Gastroesophageal sphincter (tissue), 4 donors: ENCODE measurements around the gene PLA2R1. TPM values are rescaled to one million over a fixed set of nuclear protein-coding genes. Genes with fewer than 3 reads are reported as not detected.

Experiments
- ATAC-seq: fragments of 150-250 bp; one replicate; pipeline ENCODE4 v1.9.1; 2016; ENCODE audit warnings: mild to moderate bottlenecking, moderate library complexity
- H3K27ac ChIP-seq, 4 donors: fragments of 200-600 bp; sonication (generic) in 3 of 4; 1 replicate in 3 of 4; 2 replicates in 1 of 4; pipeline ENCODE4 v1.5.1; 2016 to 2019
- H3K27me3 ChIP-seq: fragments of 200-600 bp; sonication (generic); one replicate; pipeline ENCODE4 v1.5.1; 2019
- H3K36me3 ChIP-seq, 2 donors: fragments of 200-600 bp; sonication (generic); one replicate each; pipeline ENCODE4 v1.5.1; 2019; ENCODE audit warnings: control low read depth in 1 of 2
- H3K4me1 ChIP-seq, 3 donors: fragments of 200-600 bp; sonication (generic); 1 replicate in 2 of 3; 2 replicates in 1 of 3; pipeline ENCODE4 v1.5.1; 2016 to 2019; ENCODE audit warnings: control low read depth in 2 of 3
- H3K4me3 ChIP-seq, 2 donors: fragments of 200-600 bp; sonication (generic); one replicate each; pipeline ENCODE4 v1.5.1; 2019; ENCODE audit warnings: mild to moderate bottlenecking in 1 of 2, moderate library complexity in 1 of 2
- H3K9me3 ChIP-seq, 3 donors: fragments of 200-600 bp; sonication (generic); one replicate each; pipeline ENCODE4 v1.5.1; 2017 to 2019; ENCODE audit warnings: control low read depth in 2 of 3
- EP300 ChIP-seq: sonication (generic); formaldehyde crosslinking; IDR thresholded peaks from one replicate; pipeline ENCODE4 v1.6.1; 2017; ENCODE audit warnings: antibody characterized with exemption, mild to moderate bottlenecking
- POLR2A ChIP-seq, 2 donors: fragments of 450-650 bp; IDR thresholded peaks; one replicate each; pipeline ENCODE4 v1.6.1; 2017; ENCODE audit warnings: antibody characterized with exemption in 2 of 2, mild to moderate bottlenecking in 2 of 2, moderate library complexity in 1 of 2
- POLR2AphosphoS5 ChIP-seq: sonication (generic); formaldehyde crosslinking; IDR thresholded peaks from one replicate; pipeline ENCODE4 v1.6.1; 2017; ENCODE audit warnings: antibody characterized with exemption
- WGBS, 2 donors: methylation state at CpG; one replicate each; pipeline ENCODE4 v1.1.5; 2018; ENCODE audit warnings: low coverage in 1 of 2; 5-methylcytosine and 5-hydroxymethylcytosine counted together
- total RNA-seq, 4 donors: library from RNA; depleted of rRNA; stranded (reverse); fragments of >200 nt; gene quantifications; one replicate each; pipeline ENCODE4 v1.1.0, GENCODE V29; 2016
- TF ChIP-seq, protein P1 (sequence below), 4 experiments: fragments of 200-600 bp in 2 of 4; fragments of 450-650 bp in 2 of 4; sonication (generic) in 1 of 4; IDR thresholded peaks; one replicate each; pipeline ENCODE4 v1.5.1; 2017 to 2019; ENCODE audit warnings: antibody characterized with exemption in 4 of 4, mild to moderate bottlenecking in 2 of 4, moderate library complexity in 2 of 4

Gene PLA2R1
- total RNA-seq, 4 donors from 2014 or later: 6.5 to 15.0 (median 8.0) TPM

DNA sequence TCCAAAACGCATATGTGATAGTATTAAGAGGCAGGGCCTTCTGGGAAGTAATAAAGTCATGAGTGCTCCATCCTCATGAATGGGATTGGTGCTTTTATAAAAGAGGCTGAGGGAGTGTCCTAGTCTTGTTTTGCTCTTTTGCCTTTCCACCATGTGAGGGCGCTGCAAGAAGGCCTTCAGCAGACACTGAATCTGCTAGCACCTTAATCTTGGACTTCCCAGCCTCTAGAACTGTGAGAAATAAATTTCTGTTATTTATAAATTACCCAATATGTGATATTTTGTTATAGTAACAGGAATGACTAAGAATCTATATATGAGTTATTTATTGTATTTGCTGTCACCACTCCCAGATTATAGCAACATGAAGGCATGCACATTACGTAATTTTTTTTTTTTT is 63.5 kb downstream of the PLA2R1 start:
- Histone ChIP-seq H3K36me3 (peaks cover 0 to 8% of the 10 kb centered on the region in 2 donors), H3K27me3 (no peaks in the 10 kb centered on the region), H3K4me1 (peaks cover 0 to 6% (median 4%) of the 10 kb centered on the region in 3 donors), H3K27ac (no peak overlapping the region), H3K9me3 (no peaks in the 10 kb centered on the region), H3K4me3 (no peak overlapping the region)
- ATAC-seq: no peak
- WGBS, 2 donors: 86 to 96% methylated on average over 1 to 2 of the region's 3 CpGs
- no peak for TF ChIP-seq POLR2A (IDR thresholded peaks at IDR 0.05)

DNA sequence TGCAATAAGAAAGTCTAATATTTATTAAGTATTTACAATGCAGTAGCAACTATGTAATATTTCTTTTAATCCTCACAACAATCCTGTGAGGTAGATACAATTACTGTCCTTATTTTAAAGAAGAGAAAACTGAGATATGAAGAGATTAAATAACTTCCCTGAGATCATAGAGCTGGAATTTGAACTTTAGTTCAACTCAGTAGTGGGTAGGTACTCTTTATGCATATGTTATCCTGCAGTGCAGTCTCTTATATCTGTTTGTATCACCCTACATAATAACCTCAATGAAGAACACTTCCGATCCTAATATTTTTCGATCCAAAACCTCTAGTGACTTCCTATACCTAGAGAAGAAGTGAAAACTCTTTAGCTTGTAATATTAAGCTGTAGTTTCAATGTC is 64.2 kb downstream of the PLA2R1 start:
- Histone ChIP-seq H3K4me1 (peaks cover 0 to 6% (median 4%) of the 10 kb centered on the region in 3 donors), H3K4me3 (no peak overlapping the region), H3K9me3 (no peaks in the 10 kb centered on the region), H3K36me3 (peaks cover 0 to 5% of the 10 kb centered on the region in 2 donors), H3K27ac (no peak overlapping the region), H3K27me3 (no peaks in the 10 kb centered on the region)
- ATAC-seq: no peak
- 93 to 95% methylated on average over 2 of the region's 2 CpGs for WGBS, 2 donors
- TF ChIP-seq, protein P1, sequence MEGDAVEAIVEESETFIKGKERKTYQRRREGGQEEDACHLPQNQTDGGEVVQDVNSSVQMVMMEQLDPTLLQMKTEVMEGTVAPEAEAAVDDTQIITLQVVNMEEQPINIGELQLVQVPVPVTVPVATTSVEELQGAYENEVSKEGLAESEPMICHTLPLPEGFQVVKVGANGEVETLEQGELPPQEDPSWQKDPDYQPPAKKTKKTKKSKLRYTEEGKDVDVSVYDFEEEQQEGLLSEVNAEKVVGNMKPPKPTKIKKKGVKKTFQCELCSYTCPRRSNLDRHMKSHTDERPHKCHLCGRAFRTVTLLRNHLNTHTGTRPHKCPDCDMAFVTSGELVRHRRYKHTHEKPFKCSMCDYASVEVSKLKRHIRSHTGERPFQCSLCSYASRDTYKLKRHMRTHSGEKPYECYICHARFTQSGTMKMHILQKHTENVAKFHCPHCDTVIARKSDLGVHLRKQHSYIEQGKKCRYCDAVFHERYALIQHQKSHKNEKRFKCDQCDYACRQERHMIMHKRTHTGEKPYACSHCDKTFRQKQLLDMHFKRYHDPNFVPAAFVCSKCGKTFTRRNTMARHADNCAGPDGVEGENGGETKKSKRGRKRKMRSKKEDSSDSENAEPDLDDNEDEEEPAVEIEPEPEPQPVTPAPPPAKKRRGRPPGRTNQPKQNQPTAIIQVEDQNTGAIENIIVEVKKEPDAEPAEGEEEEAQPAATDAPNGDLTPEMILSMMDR (IDR thresholded peaks at IDR 0.05): no peak
- TF ChIP-seq EP300: no peak
- TF ChIP-seq POLR2AphosphoS5: no peak
- TF ChIP-seq POLR2A (IDR thresholded peaks at IDR 0.05): no peak

DNA sequence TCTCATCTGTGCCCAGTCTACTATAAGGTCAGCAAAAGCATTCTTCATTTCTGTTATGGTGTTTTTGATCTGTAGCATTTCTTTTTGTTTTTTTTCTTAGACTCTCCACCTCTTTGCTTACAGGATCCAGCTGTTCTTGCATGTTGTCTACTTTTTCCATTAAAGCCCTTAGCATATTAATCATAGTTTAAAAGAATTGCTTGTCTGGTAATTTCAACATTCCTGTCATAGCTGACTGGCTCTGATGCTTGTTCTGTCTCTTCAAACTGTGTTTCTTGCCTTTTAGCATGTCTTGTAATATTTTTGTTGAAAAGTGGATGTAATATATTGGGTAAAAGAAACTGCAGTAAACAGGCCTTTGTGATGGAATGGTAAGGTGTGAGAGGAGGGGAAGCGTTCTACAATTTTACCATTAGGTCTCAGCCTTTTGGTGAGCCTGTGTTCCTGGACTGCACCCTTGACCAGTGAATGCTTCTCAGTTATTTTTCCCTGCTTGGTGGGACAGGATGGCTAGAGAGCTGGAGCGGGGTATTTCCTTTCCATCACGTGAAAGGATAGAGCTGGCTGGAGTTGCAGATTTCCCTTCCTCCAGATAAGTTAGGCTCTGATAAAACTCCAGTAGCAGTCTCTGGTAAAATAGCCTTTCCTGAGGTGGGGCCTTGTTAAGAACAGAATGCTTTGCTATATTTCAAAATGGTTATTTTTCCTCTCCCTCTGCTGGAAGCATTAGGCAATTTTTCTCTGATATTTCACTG is 65.4 kb downstream of the PLA2R1 start:
- H3K27ac ChIP-seq: peak overlapping the region in 3 of 4 donors; percentile 1 to 39 (median 21)
- H3K9me3 ChIP-seq: no peaks in the 10 kb centered on the region
- peaks cover 0 to 5% of the 10 kb centered on the region in 2 donors for H3K36me3 ChIP-seq
- TF ChIP-seq, protein P1 (IDR thresholded peaks at IDR 0.05): peak in 1 of 4 experiments; percentile 6
- no peak for TF ChIP-seq EP300
- ATAC-seq: peak; percentile 51
- H3K27me3 ChIP-seq: no peaks in the 10 kb centered on the region
- 34 to 89% methylated on average over 1 to 3 of the region's 3 CpGs for WGBS, 2 donors
- no peak overlapping the region for H3K4me3 ChIP-seq
- H3K4me1 ChIP-seq: peaks cover 0 to 6% (median 4%) of the 10 kb centered on the region in 3 donors

DNA sequence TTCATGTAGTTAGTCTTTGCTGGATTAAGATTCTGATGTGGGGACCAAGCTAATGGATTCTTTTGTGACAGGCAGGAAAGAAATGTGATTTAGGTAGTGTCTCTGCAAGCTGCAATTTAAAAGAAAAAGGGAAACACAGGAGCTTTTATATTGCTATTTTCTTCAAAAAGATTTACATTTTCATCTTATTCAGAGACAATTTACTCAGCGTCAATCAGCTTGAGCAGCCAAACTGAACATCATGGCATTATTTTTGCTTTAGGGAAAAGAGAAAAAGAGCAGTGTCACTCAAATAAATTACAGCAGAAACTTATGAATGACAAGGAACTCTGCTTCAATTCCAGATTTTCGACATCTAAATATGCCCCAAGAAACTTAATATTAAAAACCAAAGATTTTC is 67.4 kb downstream of the PLA2R1 start:
- TF ChIP-seq POLR2AphosphoS5: no peak
- no peak for TF ChIP-seq EP300
- no peak for TF ChIP-seq POLR2A (IDR thresholded peaks at IDR 0.05)
- TF ChIP-seq, protein P1 (IDR thresholded peaks at IDR 0.05): no peak
- Histone ChIP-seq H3K4me1 (peaks cover 0 to 6% (median 4%) of the 10 kb centered on the region in 3 donors), H3K9me3 (no peaks in the 10 kb centered on the region), H3K27me3 (no peaks in the 10 kb centered on the region), H3K4me3 (no peak overlapping the region), H3K27ac (no peak overlapping the region), H3K36me3 (peaks cover 0 to 3% of the 10 kb centered on the region in 2 donors)
- ATAC-seq: no peak
- WGBS, 2 donors: 100% methylated on average over 2 of the region's 2 CpGs

DNA sequence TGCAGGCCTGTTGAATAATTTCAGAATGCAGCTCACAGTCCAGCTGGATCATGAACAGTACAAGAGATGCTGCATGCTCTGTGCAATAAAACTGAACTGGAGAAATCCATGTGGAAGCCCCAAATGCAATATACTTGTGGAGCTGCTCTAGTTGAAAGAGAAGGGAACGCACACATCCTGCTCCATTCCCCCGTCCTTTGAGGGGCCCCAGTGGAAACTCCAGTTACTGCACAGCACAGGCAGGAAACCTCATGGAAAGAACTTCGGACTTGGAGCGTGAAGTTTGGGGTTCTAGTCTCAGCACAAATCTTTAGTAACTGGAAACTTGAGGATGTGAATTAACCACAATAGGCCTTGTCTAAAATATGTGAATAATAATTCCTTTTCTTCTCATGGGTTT is 73.2 kb downstream of the PLA2R1 start:
- no peaks in the 10 kb centered on the region for H3K27me3 ChIP-seq
- no peak overlapping the region for H3K27ac ChIP-seq

More for the DNA sequence above, 73.2 kb downstream of the PLA2R1 start:
- no peak for TF ChIP-seq POLR2A (IDR thresholded peaks at IDR 0.05)
- TF ChIP-seq, protein P1 (IDR thresholded peaks at IDR 0.05): no peak
- no peak for TF ChIP-seq EP300
- no peak for TF ChIP-seq POLR2AphosphoS5
- H3K4me1 ChIP-seq: no peaks in the 10 kb centered on the region
- no peaks in the 10 kb centered on the region for H3K9me3 ChIP-seq
- no peak for ATAC-seq
- no peak overlapping the region for H3K4me3 ChIP-seq
- WGBS, 2 donors: 82 to 86% methylated on average over 4 of the region's 4 CpGs
- H3K36me3 ChIP-seq: peaks cover 0 to 18% of the 10 kb centered on the region in 2 donors
